ENCODE results near the gene DCX.

The DCX gene

DNA sequence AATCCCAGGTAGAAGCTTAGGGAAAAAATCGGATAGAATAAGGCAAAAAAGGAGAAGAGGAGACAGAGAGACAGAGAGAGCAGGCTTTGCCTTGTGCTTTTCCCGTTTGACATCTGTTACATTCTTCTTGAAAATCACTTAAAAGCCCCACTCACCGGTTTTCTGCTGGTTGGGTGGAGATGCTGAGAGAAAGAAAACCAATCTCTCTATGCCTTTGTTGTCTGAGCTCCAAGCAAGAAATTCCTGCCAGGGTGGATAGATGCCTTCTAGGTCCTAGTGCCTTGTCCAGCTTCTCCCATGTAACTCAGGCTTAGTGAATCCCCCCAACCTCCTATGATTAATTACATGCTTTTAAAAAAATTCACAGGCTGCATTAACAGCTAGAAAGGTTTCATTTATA is at the start of gene DCX:
Gene DCX, minus strand, starts transcription at position 210 of the 400 bp plus-strand sequence. CDS start 1,794 bp downstream, outside the sequence.
- no peak for DNase-seq

DNA sequence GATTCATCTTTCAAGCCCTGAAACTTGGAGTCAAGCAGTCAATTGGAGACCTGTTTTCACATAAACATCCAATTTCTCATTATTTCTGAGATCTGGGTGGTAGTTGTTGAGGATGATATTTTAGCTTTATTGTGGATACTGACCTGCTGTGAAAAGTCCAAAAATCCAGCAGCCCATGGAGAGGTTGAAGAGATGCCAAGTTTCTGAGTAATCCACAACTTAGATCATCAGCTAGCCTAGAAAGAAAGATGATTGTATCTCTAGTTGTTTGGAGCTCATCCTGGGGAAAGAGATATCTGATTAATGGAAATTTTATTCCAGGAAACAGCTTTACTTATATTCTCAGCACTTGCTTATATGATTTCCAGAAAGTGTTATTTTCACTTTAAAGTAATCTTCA is 48.6 kb upstream of the DCX start:
- DNase-seq, result no peak

DNA sequence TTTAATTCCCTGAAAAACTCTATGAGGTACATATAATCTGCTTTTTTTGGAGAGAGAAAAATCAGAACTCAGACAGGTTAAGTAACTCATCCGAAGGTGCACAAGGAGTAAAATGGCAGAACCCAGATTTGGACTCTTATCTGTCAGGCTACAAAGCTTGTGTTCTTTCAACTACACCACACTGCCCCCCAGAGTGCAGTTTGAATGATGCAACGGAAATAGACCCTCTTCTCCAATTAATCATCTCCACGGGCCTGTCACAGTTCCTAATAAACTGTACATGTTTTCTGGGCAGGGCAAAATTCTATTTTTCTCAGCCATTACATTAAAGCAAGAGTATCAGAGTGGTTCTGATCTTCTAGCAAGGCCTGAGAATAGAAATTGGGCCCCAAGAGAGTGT is 35.3 kb upstream of the DCX start:
- DNase-seq, result peak; percentile 2

DNA sequence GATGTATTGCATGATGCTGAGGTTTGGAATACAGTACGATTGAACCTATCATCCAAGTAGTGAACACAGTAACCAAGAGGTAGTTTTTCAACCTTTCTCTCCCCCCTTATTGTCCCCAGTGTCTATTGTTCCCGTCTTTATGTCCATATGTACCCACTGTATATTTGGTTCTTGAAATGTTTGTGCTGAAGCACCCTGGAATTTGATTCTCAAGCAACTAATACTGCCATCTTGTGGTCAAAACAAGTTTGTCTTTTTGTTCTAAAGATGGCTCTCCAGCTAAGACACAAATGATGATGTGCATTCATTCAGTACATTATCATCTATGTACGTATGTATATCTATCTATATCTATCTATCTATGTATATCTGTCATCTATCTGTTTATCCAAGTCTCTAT is 33.5 kb upstream of the DCX start:
- no peak for DNase-seq

DNA sequence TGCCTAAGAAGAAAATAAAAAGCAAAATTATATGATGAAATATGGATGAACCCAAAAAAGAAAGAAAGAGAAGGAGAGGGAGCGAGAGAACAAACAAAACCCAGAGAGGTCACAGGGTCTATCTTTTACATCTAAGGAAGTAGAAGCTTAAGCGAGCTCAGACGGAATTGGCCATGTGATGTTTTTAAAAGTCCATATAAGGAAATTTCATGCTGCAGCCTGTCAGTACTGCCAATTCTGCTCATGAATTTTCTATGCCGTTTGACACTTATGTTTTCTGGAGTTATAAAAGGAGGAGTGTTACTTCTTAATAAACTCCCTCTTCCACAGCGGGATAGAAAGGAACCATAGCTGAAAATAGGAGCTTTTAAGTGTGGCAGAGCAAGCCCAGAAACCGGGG is 32.9 kb upstream of the DCX start:
- no peak for DNase-seq

DNA sequence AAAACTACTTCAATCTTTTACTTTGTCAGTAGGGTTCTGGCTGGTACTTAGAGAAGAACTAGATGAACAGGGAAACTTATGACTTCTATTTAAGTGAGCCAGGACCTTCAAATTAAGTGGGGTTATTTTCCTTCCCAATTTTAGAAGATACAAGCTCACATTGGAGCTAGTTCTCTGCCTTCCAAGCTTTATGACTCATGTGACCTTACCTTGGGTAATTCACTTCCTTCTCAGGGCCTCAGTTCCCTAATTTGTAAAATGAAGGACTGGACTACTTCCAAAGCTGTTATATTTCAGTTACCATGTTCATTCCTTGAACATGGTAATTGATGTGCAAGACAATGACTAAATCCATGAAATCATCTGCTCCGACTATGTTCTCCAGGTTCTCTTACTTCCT is 32.0 kb upstream of the DCX start:
- no peak for DNase-seq

DNA sequence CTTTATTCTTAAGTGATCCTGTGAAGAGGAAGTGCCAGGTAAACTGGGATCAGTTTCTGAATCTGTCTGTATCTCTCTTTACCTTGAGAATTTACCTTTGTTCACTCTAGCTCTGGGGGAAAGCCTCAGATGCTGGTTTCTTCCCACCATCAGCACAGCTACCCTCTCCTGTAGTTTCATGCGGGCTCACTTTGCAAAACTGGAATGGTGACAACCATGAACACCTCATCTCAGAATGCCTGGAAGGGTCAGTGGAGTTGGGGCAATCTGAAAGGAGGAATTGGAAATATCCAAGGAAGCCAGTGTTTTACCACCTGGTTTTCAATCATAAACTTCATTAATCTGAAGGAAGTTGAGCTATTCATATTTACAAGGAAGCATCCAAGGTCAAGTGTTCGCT is 30.8 kb upstream of the DCX start:
- DNase-seq, result no peak

DNA sequence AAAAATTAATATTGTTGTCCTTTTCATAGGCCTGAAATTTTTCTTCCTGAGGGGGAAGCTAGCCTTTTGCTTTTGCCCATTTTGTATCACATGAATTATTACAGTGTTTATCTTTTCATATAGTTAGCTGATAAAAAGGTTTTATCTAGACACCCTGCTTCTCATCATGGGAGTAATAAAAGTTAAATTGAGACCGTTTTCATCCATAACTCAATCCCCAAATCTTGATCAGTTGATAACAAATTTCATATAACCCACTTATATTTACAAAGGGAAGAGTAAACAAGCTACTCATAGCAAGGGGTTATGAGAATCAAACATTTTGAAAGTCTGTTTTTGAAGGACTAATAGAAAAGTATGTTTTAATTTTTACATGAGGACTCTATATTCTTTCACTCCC is 23.5 kb upstream of the DCX start:
- no peak for DNase-seq

DNA sequence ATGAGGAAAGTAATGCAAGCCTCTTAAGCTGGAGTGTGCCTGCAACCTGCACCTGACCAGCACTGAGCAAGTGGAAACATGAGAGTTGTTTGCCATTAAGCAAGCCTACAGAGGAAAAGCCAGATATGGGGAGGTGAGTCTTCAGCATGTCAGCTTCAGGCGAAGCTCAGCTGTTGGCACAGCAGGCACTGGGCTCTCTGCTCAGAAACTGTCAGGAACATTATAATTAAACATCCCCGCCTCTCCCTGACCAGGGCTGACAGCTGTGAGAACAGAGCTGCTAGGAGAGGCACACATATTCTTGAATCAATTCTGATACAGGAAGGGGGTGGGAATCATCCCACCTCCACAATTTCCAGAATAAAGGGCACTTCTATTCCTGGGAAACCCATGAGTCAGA is 19.0 kb upstream of the DCX start:
- no peak for DNase-seq

DNA sequence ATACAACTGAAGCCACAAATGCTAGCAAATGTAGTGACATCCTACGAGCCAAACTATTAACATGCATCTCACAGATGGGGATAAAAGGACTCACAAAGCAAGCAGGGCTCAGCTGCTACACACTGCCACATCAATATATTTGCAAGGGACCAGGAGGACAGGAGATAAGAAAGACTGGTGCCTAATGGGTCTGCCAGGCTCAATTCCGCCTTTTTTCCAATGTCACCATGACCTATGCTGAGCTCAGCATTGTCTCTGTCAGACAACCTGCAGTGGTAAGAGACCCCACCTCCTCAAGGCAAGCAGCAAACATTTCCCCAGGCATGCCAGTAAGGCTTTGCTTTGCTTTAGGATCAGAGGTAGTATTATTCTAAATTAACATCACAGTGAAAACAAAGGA is 435 bp downstream of the DCX start:
- no peak for DNase-seq

DNA sequence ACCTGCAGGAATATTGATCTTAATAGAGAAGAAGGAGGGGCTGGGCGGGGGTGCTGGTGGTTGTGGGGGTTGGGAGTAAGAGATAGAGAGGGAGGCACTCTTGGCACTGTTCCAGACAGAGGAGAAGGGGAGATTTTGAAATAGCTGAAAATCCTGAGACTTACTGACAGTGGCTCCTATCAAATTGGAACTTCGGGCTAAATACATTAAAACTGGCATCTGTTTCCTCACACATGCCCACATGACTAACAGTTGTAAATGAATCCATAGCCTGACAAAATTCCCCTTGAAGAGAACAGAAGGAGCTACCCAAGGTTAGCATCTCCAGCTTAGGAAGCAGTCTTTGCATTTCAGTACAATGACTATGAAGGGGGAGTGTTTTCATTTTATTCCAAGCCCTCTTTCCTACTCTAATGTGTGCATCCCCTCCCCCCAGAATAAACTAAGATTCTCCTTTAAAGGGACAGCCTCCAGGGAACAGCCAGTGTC is 1.4 kb downstream of the DCX start:
- DNase-seq, result no peak

DNA sequence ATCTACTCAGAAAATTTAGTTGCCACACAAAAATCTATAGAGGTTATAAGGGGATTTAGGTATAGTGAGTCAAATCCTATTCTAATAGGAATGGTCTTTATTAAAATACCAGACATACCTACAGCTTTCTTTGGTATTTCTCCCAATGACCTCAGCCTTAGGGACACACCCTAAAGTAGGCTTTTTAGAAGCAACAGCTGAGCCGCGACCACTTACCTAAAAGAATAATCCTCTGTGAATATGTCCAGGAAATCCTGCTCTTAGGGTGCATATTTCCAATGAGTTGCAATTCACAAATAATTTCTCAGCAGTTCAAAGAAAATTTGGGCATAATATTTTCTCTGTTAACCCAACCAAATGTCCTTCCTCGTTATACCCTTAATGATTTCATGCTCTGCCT is 2.7 kb downstream of the DCX start:
- no peak for DNase-seq

DNA sequence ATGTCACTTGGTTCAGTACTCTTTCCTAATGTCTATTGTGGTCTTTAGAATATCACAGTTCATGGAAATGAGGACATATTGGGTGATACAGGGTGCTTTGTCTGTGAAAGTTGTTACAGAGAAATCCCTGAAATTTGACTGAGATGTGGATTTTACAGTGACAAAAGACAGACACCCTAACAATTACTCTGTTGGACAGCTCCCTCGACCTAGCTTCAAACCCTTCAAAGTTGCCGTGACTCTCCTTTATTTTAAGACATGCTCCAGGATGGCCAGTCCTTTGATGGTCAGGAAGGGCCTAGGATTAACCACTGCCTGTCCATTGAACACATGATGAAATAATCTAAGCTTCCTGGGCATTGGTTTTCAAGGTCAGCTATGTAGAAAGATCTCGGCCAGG is 4.0 kb downstream of the DCX start:
- DNase-seq, result no peak

DNA sequence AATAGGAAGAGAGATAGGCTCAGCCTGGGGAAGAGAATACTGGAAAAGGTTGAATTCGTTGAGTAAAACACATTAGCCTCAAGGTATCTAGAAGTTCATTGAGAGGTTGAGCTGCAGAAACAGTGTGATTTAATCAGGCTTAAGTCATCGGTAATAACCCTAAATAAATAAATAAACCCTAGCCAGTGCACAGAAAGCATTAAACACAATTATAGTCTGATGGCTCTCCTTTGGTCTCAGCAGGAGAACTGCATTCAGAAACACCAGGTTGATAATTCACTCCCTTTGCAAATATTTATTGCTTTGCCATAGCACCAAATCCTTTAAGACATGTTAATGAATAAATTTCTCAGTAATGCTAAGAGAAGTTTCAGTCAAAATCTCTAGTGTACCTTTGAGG is 9.6 kb downstream of the DCX start:
- no peak for DNase-seq

DNA sequence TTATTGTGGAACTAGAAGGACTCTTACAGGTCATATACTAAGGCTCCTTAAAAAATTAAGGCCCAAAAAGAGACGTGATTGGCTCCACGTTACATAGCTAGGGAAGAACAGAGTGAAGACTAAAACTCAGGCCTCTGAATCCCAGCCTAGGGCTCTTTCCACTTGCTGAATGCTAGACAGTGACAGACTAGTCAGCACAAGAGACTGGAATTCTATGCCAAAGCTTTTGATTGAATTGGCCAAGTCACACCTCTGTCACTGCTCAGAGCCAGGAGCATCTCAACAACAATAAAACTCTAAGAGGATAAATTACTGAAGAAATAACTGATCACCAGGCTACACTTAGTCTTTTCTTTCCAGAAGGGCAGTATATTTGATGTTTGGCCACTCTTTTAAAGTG is 16.8 kb downstream of the DCX start:
- DNase-seq, result no peak

DNA sequence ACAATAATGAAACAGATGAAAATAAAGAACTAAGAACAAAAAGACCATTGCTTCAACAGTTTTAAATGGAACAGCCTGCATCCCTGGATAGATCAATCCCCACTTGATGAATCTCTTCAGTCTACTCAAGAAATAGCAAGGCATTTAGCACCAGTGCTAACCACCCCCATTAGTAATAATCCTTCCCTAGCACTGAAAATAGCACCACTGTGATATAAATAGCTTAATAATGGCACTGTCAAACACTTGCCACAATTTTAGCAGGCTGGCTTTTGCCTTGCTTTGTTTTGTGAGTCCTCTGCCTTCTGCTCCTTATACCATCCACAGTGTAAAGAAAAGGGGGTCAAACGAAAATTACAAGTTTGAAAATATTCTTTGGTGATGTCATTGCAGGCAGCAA is 17.4 kb downstream of the DCX start:
- no peak for DNase-seq

DNA sequence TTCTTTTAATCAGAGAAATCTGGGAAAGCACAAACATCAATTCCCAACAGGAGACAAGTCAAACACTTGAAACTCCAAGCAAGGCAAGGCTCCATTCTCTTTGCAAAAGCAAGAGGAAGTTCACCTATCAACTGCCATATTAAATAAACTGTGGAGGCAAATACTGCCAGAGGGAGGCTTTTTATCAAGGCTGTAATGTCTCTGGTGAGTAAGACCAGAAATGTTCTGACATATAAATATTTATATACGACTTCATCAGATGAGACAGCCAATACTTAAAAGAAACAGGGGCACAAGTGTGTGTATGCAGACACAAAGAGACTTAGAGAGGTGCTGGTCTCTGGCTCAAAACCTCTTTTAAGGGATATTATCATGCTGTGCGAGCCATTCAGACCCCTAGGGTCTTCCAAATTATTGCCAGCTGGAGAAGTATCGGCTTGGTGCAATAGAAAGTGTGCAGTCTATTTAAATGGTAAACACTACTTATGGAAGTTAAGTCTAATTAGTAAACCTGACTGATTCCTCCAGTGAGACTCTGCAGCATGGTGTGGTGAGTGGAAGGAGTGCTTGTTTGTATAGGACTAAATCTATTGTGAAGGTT is 24.4 kb downstream of the DCX start:
- DNase-seq, result no peak

DNA sequence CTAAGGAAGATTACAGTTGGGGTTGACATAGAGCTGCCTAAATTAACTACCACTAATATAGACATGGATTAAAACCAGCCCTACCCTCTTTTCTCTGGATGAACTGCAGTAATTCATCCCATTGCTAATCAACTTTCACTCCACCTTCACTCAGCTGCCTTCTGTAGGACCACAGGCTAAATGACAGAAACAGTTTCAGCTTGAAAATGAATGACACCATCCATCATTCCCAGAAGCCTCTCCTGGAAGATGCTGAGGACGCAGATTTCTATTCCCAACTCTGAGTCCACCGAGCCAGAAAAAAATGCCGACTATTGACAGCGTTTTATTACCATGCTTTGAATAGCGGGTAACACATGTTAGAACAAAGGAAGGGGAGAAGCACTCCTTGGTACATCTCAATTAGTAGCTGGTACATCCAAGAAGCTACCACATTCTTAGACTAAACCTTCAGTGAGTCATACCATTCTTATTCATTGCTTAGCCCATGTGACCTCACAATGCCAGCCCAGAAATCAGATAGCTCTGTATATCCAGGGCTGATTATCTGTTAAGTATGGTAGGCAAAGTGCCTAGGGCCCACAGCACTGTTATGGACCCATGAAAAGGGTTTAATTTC is 25.3 kb downstream of the DCX start:
- no peak for DNase-seq

DNA sequence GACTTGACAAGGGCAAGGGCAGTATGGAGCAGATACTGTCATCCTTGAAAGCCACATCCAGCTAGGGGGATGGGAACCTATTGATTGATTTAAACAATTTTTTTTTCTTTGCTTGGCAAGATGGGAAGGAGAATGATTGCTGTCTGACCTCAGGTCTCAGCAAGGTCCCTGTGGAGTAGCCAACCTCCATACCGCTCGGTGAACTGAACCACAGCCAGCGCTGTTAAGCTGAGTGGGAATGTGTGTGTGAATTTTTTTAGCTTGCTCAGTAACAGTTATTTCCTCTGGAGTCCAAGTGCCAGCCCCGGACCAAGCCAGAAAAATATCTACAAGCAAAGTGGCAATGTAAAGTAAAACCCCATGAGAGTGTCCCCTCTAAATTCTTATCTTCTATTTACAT is 25.9 kb downstream of the DCX start:
- no peak for DNase-seq

DNA sequence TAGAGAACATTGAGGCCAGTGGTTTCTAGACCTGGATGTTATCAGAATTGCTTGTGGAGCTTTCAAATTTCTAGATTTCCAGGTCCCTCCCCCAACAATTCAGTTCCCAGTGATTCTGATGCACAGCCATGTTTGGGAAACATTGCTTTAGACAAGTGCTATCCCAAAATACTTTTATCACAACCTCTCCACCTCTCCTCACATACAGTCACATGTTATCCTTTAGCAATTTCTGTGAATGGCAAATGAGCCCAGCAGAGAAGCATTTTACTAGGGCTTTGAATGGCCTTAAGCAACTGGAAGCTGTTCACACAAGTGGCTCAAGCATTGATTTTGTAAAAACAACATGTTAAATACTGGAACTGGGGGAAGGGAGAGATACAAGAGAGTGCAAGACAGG is 29.7 kb downstream of the DCX start:
- DNase-seq, result no peak

DNA sequence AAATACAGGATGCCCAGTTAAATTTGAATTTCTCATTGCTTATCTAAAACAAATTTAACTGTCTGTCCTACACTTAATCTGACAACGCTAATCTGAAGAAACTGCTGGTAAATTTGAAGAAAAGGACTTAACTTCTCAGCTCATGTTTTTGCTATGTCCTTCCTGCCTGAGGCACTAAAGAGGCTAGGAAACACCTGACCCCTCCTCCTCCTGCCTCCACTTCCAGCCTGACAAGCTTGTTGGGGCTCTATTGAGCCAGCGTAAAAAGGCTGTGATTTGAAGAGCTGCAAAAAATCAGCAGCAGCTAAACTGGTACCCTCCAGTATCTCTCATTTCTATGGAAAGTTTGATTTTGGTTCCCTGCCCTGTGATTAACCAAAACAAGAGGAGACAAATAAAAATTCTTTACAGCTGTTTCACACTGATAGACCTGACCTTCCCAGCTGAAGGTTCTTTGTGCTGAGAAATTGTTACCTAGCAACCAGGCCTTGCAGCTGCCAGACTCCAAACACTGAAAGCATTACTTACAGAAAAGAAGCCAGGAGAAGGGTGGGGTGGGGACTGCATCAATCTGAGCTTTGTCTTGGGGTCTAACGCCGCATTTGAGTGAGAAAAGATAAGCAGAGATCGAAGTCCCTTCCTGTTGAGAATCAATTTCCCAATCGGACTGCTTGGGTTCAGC is 35.0 kb downstream of the DCX start:
- no peak for DNase-seq

DNA sequence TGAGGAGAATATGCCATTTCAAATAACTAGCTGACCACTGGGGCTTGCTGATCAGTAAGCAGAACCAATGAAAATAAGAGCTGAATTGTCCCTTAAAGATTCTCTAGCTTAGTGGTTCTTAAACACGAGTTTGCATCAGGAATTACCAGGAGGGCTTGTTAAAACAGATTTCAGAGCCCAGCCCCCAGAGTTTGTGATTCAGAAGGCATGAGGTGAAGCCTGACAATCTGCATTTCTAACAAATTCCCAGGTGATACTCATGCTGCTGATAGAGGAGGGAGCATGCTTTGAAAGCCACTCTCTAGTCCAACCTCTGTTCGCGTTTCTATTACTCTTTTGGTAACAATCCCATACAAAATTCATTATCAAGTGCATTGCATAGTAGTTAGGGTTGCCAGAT is 35.5 kb downstream of the DCX start:
- no peak for DNase-seq

DNA sequence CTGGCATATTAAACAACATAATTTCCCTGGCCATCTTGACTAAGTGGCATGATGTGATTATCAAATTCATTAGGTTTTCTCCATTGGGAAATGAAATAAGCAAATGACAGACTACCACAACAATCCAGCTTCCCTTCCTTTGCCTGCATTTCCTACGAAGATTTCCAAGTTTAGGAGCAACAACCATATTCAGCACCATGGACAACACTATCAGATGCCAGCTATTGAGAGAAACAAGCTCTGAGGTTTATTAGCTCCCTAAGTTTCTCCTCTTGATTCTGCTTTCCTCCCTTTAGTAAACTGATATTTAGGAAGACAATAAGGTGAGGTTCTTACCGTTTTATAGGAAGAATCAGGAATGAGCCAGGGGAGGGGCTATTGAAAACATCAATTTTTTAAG is 36.2 kb downstream of the DCX start:
- DNase-seq, result no peak

DNA sequence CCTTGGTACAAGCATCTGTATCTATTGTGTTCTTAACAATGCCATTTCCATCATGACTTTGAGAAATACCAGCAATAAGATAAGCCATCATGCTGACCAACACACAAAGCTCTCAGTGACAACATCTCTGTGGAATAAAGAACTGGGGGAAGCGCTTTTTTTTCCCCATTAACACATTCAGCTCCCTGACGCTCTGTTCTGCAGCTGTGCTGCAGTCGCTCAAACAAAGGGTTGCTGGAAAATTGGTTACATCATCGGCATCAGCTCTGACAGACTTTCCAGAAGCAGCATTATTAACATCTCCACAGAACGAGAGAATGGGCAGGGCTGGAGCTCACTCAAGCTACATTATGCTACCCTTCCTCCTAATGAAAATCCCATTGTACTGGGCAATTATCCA is 39.9 kb downstream of the DCX start:
- no peak for DNase-seq

All from stimulated activated CD4-positive, alpha-beta T cell treated with anti-CD3 and anti-CD28 coated beads, Interleukin-4, amount 100 ng/mL, for 24 hours (primary cell).